Glutamatergic neuron (in vitro differentiated cells): ENCODE data around the gene LZIC. TPM values are rescaled to one million over a fixed set of nuclear protein-coding genes. Genes with fewer than 3 reads are reported as not detected.

ENCODE experiments used
- DNase-seq: peaks from one replicate; pipeline ENCODE4 v3.0.0; 2022
- H3K27ac Mint-ChIP-seq: one replicate; pipeline ENCODE4 v1.8.0; 2020; ENCODE audit warnings: mild to moderate bottlenecking, mixed read lengths, inconsistent platforms; ENCODE audit not compliant: unreplicated experiment
- H3K27me3 Mint-ChIP-seq: one replicate; pipeline ENCODE4 v1.8.0; 2020; ENCODE audit warnings: mild to moderate bottlenecking, moderate library complexity, mixed read lengths, inconsistent platforms; ENCODE audit not compliant: unreplicated experiment
- H3K36me3 Mint-ChIP-seq: one replicate; pipeline ENCODE4 v1.8.0; 2020; ENCODE audit warnings: mild to moderate bottlenecking, mixed read lengths, inconsistent platforms; ENCODE audit not compliant: unreplicated experiment
- H3K4me1 Mint-ChIP-seq: one replicate; pipeline ENCODE4 v1.8.0; 2020; ENCODE audit warnings: mild to moderate bottlenecking, low read depth, mixed read lengths, inconsistent platforms; ENCODE audit not compliant: unreplicated experiment
- H3K4me3 Mint-ChIP-seq: one replicate; pipeline ENCODE4 v1.8.0; 2020; ENCODE audit warnings: mild to moderate bottlenecking, mixed read lengths, inconsistent platforms; ENCODE audit not compliant: unreplicated experiment
- H3K9me3 Mint-ChIP-seq: one replicate; pipeline ENCODE4 v1.8.0; 2020; ENCODE audit warnings: mild to moderate bottlenecking, moderate library complexity, mixed read lengths, inconsistent platforms; ENCODE audit not compliant: unreplicated experiment
- total RNA-seq: library from RNA; stranded (reverse); fragmentation: NEBNext Ultra II Directional; extraction: Animal tissue kit (Norgen Biotek cat#: 25700); gene quantifications from one replicate; pipeline ENCODE4 v1.2.1, GENCODE V29; 2021; ENCODE audit not compliant: unreplicated experiment
- TF ChIP-seq, protein P1 (sequence below): fragments of 200-600 bp; sonication (generic); IDR thresholded peaks from one replicate; pipeline ENCODE4 v1.5.0; 2021; ENCODE audit not compliant: partially characterized antibody, unreplicated experiment

LZIC gene
- total RNA-seq, 1 donor from 2014 or later = 34.3 TPM

DNA sequence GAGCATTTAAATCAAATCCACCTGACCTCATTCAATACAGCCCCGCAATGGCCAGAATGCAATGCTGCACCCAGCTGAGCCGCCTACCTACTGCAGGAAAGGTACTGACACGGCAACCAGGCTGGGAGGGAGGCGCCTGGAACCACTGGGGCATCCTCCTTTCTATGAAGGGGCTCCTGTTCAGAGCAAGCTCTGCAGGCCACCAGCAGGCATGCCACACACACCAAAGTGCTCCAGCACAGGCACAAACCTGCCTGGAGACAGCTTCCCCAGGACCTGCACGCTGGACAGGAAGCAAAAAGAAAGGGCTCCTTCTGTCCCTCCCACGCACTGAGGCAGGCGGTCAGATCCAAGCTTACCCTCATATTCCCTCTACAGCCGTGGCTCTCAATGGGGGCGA lies 54.3 kb downstream of the LZIC start:
- Mint-ChIP-seq H3K36me3 (no peaks in the 10 kb centered on the region), H3K27ac (no peak overlapping the region), H3K4me1 (peaks cover 21% of the 10 kb centered on the region), H3K27me3 (no peaks in the 10 kb centered on the region), H3K4me3 (no peak overlapping the region), H3K9me3 (no peaks in the 10 kb centered on the region)
- DNase-seq = no peak
- TF ChIP-seq, protein P1, sequence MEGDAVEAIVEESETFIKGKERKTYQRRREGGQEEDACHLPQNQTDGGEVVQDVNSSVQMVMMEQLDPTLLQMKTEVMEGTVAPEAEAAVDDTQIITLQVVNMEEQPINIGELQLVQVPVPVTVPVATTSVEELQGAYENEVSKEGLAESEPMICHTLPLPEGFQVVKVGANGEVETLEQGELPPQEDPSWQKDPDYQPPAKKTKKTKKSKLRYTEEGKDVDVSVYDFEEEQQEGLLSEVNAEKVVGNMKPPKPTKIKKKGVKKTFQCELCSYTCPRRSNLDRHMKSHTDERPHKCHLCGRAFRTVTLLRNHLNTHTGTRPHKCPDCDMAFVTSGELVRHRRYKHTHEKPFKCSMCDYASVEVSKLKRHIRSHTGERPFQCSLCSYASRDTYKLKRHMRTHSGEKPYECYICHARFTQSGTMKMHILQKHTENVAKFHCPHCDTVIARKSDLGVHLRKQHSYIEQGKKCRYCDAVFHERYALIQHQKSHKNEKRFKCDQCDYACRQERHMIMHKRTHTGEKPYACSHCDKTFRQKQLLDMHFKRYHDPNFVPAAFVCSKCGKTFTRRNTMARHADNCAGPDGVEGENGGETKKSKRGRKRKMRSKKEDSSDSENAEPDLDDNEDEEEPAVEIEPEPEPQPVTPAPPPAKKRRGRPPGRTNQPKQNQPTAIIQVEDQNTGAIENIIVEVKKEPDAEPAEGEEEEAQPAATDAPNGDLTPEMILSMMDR = no peak

DNA sequence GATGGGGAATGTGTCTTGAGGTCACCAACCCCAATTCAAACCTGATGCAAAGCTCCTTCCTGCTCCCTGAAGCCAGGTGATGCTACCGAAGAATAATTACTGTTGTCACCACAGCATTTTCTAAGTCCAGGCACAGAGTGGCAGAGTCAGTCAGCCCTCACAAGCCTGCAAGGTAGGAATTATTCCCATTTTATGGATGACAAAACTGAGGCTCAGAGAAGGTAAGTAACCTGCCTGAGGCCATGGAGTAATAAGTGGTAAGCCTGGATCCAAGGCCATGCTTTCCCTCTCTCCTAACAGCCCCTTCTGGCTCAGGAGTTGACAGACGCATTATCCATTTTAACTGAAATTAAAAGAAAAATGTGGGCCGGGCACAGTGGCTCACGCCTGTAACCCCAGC lies 56.1 kb downstream of the LZIC start:
- peaks cover 4% of the 10 kb centered on the region for H3K9me3 Mint-ChIP-seq
- DNase-seq = no peak
- no peak overlapping the region for H3K4me3 Mint-ChIP-seq
- no peak overlapping the region for H3K27ac Mint-ChIP-seq
- H3K4me1 Mint-ChIP-seq = peaks cover 22% of the 10 kb centered on the region
- no peaks in the 10 kb centered on the region for H3K36me3 Mint-ChIP-seq
- H3K27me3 Mint-ChIP-seq = no peaks in the 10 kb centered on the region
- TF ChIP-seq, protein P1 = no peak

DNA sequence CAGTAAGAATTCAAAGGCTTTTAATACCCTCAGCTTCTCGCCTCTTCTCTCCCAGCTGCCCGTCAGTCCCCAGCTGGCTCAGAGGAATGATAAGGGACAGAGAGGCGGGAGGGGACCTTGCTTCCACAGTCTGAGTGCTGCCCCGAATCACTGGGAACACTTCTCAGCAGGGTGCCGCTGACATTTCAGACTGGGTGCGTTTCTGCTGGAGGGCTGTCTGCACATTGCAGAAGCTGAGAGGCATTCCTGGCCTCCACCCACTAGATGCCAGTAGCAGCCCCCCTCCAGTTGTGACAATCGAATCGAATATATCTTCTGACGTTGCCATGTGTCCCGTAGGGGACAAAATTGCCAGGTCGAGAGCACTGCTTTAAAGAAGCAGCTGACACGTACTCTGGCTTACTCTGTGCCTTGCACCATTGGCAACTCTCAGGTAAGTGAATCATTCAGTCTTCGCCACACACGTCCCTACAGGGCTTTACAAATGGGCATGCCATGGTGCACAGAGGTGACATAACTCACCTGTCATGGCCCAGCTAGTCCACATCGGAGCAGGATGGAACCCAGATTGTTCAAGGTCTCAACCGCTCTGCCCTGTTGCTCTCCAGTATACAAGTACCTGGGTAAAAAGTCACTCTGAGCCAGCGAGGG lies 57.0 kb downstream of the LZIC start:
- Mint-ChIP-seq H3K27me3 (no peaks in the 10 kb centered on the region), H3K4me1 (peaks cover 21% of the 10 kb centered on the region), H3K4me3 (no peak overlapping the region), H3K27ac (no peak overlapping the region), H3K36me3 (no peaks in the 10 kb centered on the region), H3K9me3 (peaks cover 4% of the 10 kb centered on the region)
- DNase-seq = no peak
- TF ChIP-seq, protein P1 = no peak

DNA sequence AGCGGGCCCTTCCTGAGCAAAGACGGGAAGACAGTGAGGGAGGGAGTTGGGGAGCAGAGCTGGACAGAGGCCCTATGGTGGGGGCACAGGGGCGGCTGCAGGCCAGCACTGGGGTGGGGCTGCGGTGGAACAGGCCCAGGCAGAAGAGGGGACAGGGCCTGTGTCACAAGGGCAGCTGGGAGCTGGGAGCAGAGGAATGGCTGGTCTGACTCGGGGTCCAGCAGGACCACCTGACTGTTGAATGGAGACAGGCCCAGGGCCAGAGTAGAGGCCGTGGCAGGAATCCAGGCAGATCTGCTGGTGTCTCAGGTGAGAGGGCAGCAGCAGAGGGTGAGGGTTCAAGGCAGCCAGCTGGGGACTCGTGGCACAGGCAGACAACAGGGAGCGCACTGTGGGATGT lies 58.4 kb downstream of the LZIC start:
- TF ChIP-seq, protein P1 = no peak
- Mint-ChIP-seq H3K27ac (peak overlapping the region; percentile 39), H3K9me3 (peaks cover 4% of the 10 kb centered on the region), H3K36me3 (no peaks in the 10 kb centered on the region), H3K4me1 (peaks cover 15% of the 10 kb centered on the region), H3K4me3 (no peak overlapping the region), H3K27me3 (no peaks in the 10 kb centered on the region)
- DNase-seq = no peak

DNA sequence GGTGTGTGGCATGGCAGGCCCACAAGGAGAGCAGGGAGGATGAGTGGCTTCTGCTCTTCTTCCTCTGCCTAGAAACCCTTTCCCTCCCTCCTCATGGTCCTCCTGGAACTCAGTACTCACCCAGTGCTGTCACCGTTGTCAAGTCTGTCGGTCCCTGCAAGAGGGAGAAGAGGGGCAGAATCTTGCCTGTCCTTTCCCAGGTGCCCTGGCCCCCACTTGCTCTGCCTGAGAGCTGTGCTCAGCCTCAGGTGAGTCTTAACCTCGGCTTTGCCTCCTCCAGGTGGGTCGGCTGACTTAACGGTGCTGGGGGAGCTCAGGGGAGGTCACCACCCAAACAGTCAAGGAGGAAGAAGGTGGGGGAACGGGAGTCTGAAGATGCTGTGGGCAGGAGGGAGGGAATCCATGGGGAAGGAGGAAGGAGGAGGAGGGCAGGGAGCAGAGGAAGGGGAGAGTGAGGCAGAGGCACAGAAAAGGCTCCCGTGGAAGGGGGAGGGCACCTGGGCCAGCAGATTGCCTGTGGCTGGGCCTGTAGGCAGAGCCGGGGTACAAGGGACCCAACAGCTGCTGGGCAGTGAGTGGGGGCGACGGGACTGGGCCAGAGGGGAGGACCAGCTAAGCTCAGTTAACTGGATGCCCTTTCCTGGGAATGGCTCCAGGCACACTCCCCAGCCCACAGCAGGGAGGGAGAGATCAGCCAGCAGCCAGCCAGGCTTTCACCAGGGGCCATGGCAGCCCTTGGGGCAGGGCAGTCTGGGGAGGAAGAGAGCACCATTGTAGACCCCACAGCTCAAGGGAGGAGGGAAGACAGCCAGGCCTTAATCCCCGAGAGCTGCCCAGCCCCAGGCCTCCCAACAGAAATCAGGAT lies 59.4 kb downstream of the LZIC start:
- H3K4me1 Mint-ChIP-seq = peaks cover 10% of the 10 kb centered on the region
- no peaks in the 10 kb centered on the region for H3K27me3 Mint-ChIP-seq
- H3K9me3 Mint-ChIP-seq = peaks cover 4% of the 10 kb centered on the region
- DNase-seq = no peak
- no peaks in the 10 kb centered on the region for H3K36me3 Mint-ChIP-seq
- no peak overlapping the region for H3K4me3 Mint-ChIP-seq
- TF ChIP-seq, protein P1 = no peak
- no peak overlapping the region for H3K27ac Mint-ChIP-seq
